Left hindlimb (tissue), 1 donor: ENCODE measurements around the gene NPPB.

ENCODE experiments used
- DNase-seq: peaks from one replicate; pipeline ENCODE4 v3.0.0-alpha.2; 2018

NPPB gene

DNA sequence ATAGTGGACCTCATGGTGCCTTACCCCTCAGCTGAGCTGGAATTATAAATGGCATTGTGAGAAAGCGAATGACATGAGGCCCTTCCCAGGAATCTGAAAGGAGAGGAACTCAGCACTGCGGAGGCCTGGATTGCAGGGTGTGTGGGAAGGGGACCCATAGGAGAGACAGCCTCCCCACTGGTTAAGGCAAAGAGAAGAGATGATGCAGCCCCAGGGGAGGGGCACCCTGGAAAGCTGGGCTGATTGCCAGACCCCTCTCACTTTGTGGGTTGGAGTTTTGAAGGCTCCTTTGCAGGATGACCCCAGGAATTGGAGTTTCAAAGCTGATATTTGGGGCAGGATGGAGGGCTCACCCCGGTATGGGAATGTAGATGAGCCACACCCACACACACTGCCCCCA lies 2.0 kb downstream of the NPPB start:
- no peak for DNase-seq

DNA sequence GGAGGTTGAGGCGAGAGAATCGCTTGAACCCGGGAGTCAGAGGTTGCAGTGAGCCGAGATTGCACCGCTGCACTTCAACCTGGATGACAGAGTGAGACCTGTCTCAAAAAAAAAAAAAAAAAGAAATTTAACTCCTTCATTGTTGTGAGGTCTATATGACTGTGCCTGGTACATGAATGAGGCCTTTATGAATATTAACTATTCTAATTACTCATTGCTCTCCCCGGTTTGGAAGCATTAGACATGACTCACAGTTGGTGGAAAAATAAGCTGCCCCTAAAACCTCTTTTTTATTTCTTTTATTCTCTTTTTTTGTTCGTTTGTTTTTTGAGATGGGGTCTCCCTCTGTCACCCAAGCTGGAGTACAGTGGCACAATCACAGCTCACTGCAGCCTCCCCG lies 3.3 kb downstream of the NPPB start:
- no peak for DNase-seq

DNA sequence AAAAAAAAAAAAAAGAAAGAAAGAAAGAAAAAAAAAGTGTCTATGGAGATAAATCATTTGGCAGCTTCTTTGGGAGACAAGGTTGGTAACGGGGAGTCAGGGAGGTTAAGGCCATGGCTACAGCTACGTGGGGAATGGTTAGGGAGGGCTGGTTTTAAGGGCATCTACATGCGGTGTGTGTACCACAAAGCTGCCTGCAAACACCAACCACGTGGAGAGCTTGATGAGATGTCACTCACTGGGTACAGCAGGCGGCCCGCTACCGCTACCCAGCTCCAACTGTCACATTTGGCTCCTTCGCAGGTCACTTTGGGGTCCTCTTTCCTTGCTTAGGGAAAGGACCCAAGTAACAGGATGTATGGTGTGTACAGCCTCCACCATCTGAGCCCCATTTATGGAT lies 4.2 kb downstream of the NPPB start:
- DNase-seq: no peak

- no peak for DNase-seq
These were observed 7.6 kb downstream of the NPPB start for GRCh38 chr1:11851180-11851579.

DNA sequence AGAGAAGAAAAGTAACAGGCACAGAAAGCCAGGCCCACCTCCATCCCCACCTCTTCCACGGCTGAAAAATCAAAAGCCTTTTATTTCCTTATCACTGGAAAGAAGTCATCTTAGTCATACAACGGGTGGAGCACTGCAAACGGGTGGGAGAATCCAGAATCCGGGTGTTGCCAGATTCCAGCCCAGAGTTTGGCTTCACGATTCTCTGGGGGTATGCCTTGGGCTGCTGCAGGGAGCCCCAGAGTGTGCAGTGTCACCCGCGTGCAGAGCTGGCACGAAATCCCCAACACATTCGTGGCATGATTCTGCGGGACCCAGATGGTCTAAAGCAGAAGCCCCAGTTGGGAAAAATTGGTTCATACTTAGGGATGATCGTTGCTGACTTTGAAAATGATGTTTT lies 8.6 kb downstream of the NPPB start:
- DNase-seq: no peak

DNA sequence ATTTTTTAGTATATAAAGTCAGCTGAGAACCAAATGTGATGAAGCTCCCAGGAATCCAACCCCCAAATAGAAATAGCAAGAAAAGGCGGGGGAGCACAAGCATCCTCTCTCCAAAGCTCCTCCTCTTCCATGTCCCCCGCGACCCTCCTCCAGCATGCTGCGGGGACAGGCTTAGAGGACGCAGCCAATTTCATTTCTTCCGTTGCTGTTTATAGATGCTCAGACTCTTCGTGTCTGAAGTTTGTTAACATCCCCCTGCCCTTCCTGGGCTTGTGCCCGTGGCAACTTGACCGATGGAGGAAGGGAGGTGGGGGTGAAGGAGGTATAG lies 10.4 kb downstream of the NPPB start:
- DNase-seq: no peak

DNA sequence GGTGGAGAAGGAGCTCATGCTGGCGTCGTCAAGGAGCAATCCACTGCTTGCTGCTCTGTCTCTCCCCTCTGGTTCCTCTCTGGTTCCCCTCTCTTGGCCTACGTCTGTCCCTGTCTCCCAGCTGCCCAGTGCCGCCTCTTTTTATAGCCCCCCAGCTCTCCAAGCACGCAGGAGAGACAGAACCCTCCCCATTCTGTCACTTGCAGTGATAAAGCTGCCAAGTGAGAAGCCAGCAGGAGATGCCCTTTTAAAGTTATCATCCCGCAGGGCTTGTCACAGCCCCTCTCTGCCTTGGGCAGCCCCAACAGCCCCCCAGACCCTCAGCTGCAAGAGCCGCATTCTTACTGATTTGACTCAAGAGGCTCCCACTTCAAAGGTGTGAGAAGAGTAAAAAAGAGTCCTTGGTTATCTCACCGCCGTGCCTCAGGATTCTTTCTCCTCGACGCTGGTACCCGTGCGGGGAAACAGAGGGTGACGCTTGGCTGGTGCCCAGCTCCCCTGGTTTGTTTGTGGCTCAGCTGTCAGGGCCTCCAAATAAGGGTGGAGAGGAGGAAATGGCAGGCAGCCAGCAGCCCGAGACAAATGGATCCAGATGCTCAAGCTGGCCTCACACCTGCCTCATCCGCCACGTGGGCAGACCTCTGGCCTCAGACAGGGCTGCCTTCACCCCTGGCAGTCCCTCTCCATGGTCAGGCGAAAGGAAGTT lies 10.9 kb downstream of the NPPB start, which contains the start of gene NPPA:
Gene NPPA, minus strand, starts transcription at position 117 of the 706 bp plus-strand sequence. Its CDS starts 99 bp downstream, at position 18.
- DNase-seq: no peak

DNA sequence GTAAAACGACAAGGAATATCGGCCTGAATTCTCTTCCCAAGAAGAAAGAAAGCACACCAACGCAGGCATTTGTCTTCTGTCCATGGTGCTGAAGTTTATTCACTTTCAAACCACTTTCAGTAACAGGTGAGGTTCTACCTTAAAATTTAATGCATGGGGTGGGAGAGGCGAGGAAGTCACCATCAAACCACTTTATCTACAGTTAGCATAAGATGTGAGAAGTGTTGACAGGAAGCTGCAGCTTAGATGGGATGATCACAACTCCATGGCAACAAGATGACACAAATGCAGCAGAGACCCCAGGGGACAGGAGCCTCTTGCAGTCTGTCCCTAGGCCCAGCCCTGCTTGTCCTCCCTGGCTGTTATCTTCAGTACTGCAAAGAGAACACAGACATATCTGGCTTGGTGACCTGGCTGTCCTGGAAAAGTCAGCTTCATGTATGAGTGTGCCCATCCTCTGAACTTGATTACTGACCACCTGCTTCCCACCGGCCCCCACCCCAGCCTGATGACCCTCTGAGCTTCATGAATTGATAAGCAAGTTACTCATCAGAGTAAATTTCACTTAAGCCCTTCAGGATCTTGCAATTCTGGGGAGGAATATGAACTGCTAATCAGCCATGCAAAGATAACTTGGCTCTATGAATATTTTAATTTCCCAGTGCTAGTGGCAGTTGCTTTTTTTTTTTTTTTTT lies 13.0 kb downstream of the NPPB start:
- DNase-seq: no peak

GRCh38 chr1:11842154-11843041 lies 16.3 kb downstream of the NPPB start:
- no peak for DNase-seq

- no peak for DNase-seq
These were observed 17.2 kb downstream of the NPPB start for GRCh38 chr1:11841245-11842153.

- DNase-seq: no peak
These were observed 18.7 kb downstream of the NPPB start for GRCh38 chr1:11839727-11840705.

GRCh38 chr1:11838349-11839272 lies 20.1 kb downstream of the NPPB start:
- peak; percentile 71 for DNase-seq

- no peak for DNase-seq
These were observed 20.9 kb downstream of the NPPB start for GRCh38 chr1:11837767-11838348.

- DNase-seq: no peak
These were observed 21.6 kb downstream of the NPPB start for GRCh38 chr1:11836955-11837766.

DNA sequence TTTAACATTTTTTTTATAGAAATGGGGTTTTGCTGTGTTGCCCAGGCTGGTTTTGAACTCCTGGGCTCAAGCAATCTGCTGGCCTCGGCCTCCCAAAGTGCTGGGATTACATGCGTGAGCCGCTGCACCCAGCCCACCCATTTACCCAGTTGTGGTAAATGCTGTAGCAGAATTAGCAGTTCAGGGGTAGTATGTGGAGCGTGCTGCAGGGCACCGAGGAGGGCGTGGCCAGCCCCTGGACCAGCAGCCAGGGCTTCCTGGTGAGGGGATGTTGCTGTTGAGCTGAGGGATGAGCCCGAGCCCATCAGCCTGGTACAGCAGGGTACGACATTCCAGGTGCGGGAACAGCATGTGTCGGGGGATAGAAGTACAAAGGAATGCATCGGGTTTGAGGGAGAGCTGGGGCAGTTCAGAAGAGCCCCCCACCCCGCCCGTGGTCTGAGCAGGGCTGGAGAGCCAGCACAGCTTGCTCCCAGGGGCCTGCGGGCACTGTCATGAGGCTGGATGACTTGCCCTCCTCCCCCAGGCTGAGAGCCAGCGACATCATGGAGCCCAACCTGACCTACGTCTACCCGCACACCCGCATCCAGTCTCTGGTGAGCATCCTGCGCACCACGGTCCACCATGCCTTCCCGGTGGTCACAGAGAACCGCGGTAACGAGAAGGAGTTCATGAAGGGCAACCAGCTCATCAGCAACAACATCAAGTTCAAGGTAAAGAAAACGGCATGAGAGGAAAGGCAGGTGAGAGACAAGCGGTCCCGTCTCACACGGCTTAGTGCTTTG lies 23.1 kb downstream of the NPPB start:
- no peak for DNase-seq

GRCh38 chr1:11833900-11834299 lies 24.8 kb downstream of the NPPB start:
- DNase-seq: no peak

GRCh38 chr1:11833497-11833896 lies 25.2 kb downstream of the NPPB start:
- DNase-seq: no peak
